Stimulated activated CD8-positive, alpha-beta memory T cell treated with anti-CD3 and anti-CD28 coated beads, Interleukin-4, amount 100 ng/mL, for 1 hour (primary cell): ENCODE measurements around the gene SLC4A1AP.
A peak's percentile ranks its signal among the peaks of the same experiment; 100 is the strongest.

Experiments
- DNase-seq, 2 donors: peaks; one replicate each; pipeline ENCODE4 v3.0.0-alpha.2; 2020; ENCODE audit warnings: low read depth in 2 of 2, low spot score in 1 of 2

Gene SLC4A1AP

GRCh38 chr2:27717070-27717795, 53.5 kb downstream of the SLC4A1AP start:
- no peak for DNase-seq

GRCh38 chr2:27720004-27720551, 56.4 kb downstream of the SLC4A1AP start:
- no peak for DNase-seq

- DNase-seq, result no peak
Observed at GRCh38 chr2:27721335-27721734, 57.6 kb downstream of the SLC4A1AP start.

- DNase-seq, result no peak
Observed at GRCh38 chr2:27721884-27722485, 58.3 kb downstream of the SLC4A1AP start.

- DNase-seq, result no peak
Observed at GRCh38 chr2:27723372-27724144, 59.9 kb downstream of the SLC4A1AP start.

- DNase-seq, result no peak
Observed at GRCh38 chr2:27724191-27724590, 60.5 kb downstream of the SLC4A1AP start.

- no peak for DNase-seq
Observed at GRCh38 chr2:27724905-27725701, 61.4 kb downstream of the SLC4A1AP start.

GRCh38 chr2:27727257-27727656, 63.6 kb downstream of the SLC4A1AP start:
- DNase-seq, result no peak

GRCh38 chr2:27728081-27728858, 64.6 kb downstream of the SLC4A1AP start:
- DNase-seq, result no peak

- DNase-seq, result no peak
Observed at GRCh38 chr2:27729198-27729597, 65.5 kb downstream of the SLC4A1AP start.

- DNase-seq, result no peak
Observed at GRCh38 chr2:27729614-27730013, 65.9 kb downstream of the SLC4A1AP start.

GRCh38 chr2:27730261-27730662, 66.6 kb downstream of the SLC4A1AP start:
- DNase-seq, result no peak

- DNase-seq, result no peak
Observed at GRCh38 chr2:27730980-27731691, 67.4 kb downstream of the SLC4A1AP start.

GRCh38 chr2:27734305-27734704, 70.6 kb downstream of the SLC4A1AP start:
- no peak for DNase-seq

GRCh38 chr2:27735263-27735904, 71.7 kb downstream of the SLC4A1AP start:
- peak in 1 of 2 donors; percentile 28 for DNase-seq

- no peak for DNase-seq
Observed at GRCh38 chr2:27736031-27736889, 72.6 kb downstream of the SLC4A1AP start.

- no peak for DNase-seq
Observed at GRCh38 chr2:27736890-27737204, 73.2 kb downstream of the SLC4A1AP start.

- DNase-seq, result no peak
Observed at GRCh38 chr2:27737676-27738348, 74.1 kb downstream of the SLC4A1AP start.
